NT2/D1 (cell line): ENCODE results near the gene B4GALNT2.

Source experiments
- SUZ12 ChIP-seq: IDR thresholded peaks from 2 replicates; pipeline ENCODE4 v1.6.1; 2011; ENCODE audit not compliant: insufficient read length, insufficient read depth; ENCODE audit errors: extremely low read depth
- YY1 ChIP-seq: IDR thresholded peaks from 2 replicates; pipeline ENCODE4 v1.6.1; 2011; ENCODE audit not compliant: insufficient read length, insufficient read depth

- TF ChIP-seq SUZ12, result no peak
- TF ChIP-seq YY1, result no peak
These were observed 45.9 kb upstream of the B4GALNT2 start for GRCh38 chr17:49086649-49087048.
